HepG2 (cell line): ENCODE results near the gene GSTP1. TPM values are rescaled to one million over a fixed set of nuclear protein-coding genes. Genes with fewer than 3 reads are reported as not detected.
A peak's percentile ranks its signal among the peaks of the same experiment; 100 is the strongest.

Experiments used
- ATAC-seq: fragments of 200-7000 bp; cut with Tn5 transposase; 3 replicates; pipeline ENCODE4 v1.9.1; 2020; ENCODE audit warnings: mild to moderate bottlenecking, moderate library complexity
- BruUV-seq: library from RNA; stranded (reverse); fragments of 400-500 nt; replicated peaks from 2 replicates; lab custom pipeline; 2021; lab: Mats Ljungman, UMichigan
- CTCF ChIA-PET: fragments of 300-600 bp; formaldehyde crosslinking; extraction: SDS; loops from one replicate; lab custom pipeline; 2021; ENCODE audit warnings: low total read pairs, inconsistent platforms, low intra/inter-chr PET ratio; lab: Yijun Ruan, JAX
- POLR2A ChIA-PET: fragments of 350-600 bp; sonication (Branson Sonifier 250); formaldehyde crosslinking; loops from one replicate; lab custom pipeline; 2020; ENCODE audit warnings: antibody characterized with exemption, inconsistent platforms; lab: Yijun Ruan, JAX
- DNase-seq: peaks from one replicate; pipeline ENCODE4 v3.0.0-alpha.2; 2015; ENCODE audit warnings: low spot score
- FAIRE-seq: peaks from 3 replicates; lab custom pipeline; 2011; peaks lifted over from hg19 to GRCh38; lab: Jason Lieb, UNC
- H2AFZ ChIP-seq: one replicate; pipeline ENCODE4 v1.6.1; 2011; ENCODE audit warnings: low read length, inconsistent platforms
- H3K27ac ChIP-seq: fragments of 300-600 bp; 3 replicates; pipeline ENCODE4 v1.8.0; 2011; ENCODE audit warnings: mixed run types, mild to moderate bottlenecking, mixed read lengths, low read length, inconsistent platforms; ENCODE audit not compliant: insufficient read depth; ENCODE audit errors: extremely low read length
- H3K27me3 ChIP-seq, 2 experiments: fragments of 200-600 bp in 1 of 2; 2 replicates in 1 of 2; 3 replicates in 1 of 2; pipeline versions ENCODE4 v1.6.0 to v1.8.0; 2011; ENCODE audit warnings: low read length in 2 of 2, mild to moderate bottlenecking in 2 of 2, moderate library complexity in 2 of 2, inconsistent platforms in 1 of 2; ENCODE audit not compliant: insufficient read depth in 2 of 2, control insufficient read depth in 1 of 2
- H3K36me3 ChIP-seq, 2 experiments: fragments of 200-600 bp in 1 of 2; replicated peaks in 1 of 2; 2 replicates in 1 of 2; 3 replicates in 1 of 2; pipeline versions ENCODE4 v1.5.1 to v1.8.0; 2011; ENCODE audit warnings: low read length in 2 of 2, inconsistent platforms in 1 of 2; ENCODE audit not compliant: insufficient read depth in 2 of 2, control insufficient read depth in 1 of 2
- H3K4me1 ChIP-seq: 2 replicates; pipeline ENCODE4 v1.5.1; 2012; ENCODE audit warnings: low read length, inconsistent platforms; ENCODE audit not compliant: insufficient read depth
- H3K4me2 ChIP-seq: 2 replicates; pipeline ENCODE4 v1.6.0; 2011; ENCODE audit warnings: low read depth, low read length, inconsistent platforms
- H3K4me3 ChIP-seq, 3 experiments: fragments of 200-600 bp in 1 of 3; sonication (generic), shearing (Covaris generic) in 1 of 3; replicated peaks in 1 of 3; 2 replicates each; pipeline ENCODE4 v1.5.1; 2011 to 2016; ENCODE audit warnings: low read length in 3 of 3, inconsistent platforms in 2 of 3, low read depth in 2 of 3, mild to moderate bottlenecking in 2 of 3, control low read depth in 1 of 3, mixed read lengths in 1 of 3; ENCODE audit not compliant: insufficient read depth in 1 of 3
- H3K79me2 ChIP-seq: one replicate; pipeline ENCODE4 v1.6.1; 2011; ENCODE audit warnings: low read length, inconsistent platforms; ENCODE audit not compliant: insufficient read depth
- H3K9ac ChIP-seq: 2 replicates; pipeline ENCODE4 v1.6.0; 2011; ENCODE audit warnings: mild to moderate bottlenecking, low read depth, low read length, inconsistent platforms; ENCODE audit not compliant: insufficient read depth
- H3K9me3 ChIP-seq: 2 replicates; pipeline ENCODE4 v1.5.1; 2012; ENCODE audit warnings: mild to moderate bottlenecking, low read length
- H4K20me1 ChIP-seq: 2 replicates; pipeline ENCODE4 v1.6.0; 2011; ENCODE audit warnings: inconsistent platforms, mild to moderate bottlenecking, low read length, moderate library complexity; ENCODE audit not compliant: insufficient read depth
- AGO2 ChIP-seq: fragments of 200-400 bp; formaldehyde crosslinking; optimal IDR thresholded peaks from 2 replicates; pipeline ENCODE3; 2017; ENCODE audit warnings: mild to moderate bottlenecking, low read depth, low read length, moderate library complexity
- EHMT2 ChIP-seq: fragments of 200-600 bp; sonication (generic); IDR thresholded peaks from 2 replicates; pipeline ENCODE4 v1.7.0; 2017; ENCODE audit warnings: antibody characterized with exemption, low read depth, low read length, borderline replicate concordance
- PCBP1 ChIP-seq: fragments of 200-400 bp; formaldehyde crosslinking; IDR thresholded peaks from 2 replicates; pipeline ENCODE4 v1.6.1; 2017; ENCODE audit warnings: mild to moderate bottlenecking, low read depth, low read length, borderline replicate concordance
- RBAK ChIP-seq: sonication (generic); formaldehyde crosslinking; IDR thresholded peaks from 2 replicates; pipeline ENCODE4 v1.5.1; 2020; ENCODE audit warnings: mild to moderate bottlenecking, missing genetic modification reagents
- RBFOX2 ChIP-seq: fragments of 200-400 bp; formaldehyde crosslinking; IDR thresholded peaks from 2 replicates; pipeline ENCODE4 v1.6.1; 2017; ENCODE audit warnings: low read depth, mild to moderate bottlenecking, low read length
- ZKSCAN8 ChIP-seq: IDR thresholded peaks from 2 replicates; pipeline ENCODE4 v1.6.1; 2016; ENCODE audit warnings: borderline replicate concordance, missing genetic modification reagents, missing compliant biosample characterization
- ZNF225 ChIP-seq: sonication (generic); formaldehyde crosslinking; IDR thresholded peaks from 2 replicates; pipeline ENCODE4 v1.4.0; 2020; ENCODE audit warnings: mild to moderate bottlenecking, missing genetic modification reagents
- ZNF616 ChIP-seq: sonication (generic); formaldehyde crosslinking; IDR thresholded peaks from 2 replicates; pipeline ENCODE4 v1.5.0; 2020; ENCODE audit warnings: low read depth, mild to moderate bottlenecking, missing genetic modification reagents
- WGBS: methylation state at CpG from one replicate; pipeline ENCODE4 v1.1.6; 2017; ENCODE audit warnings: low lambda C conversion rate; 5-methylcytosine and 5-hydroxymethylcytosine counted together
- in situ Hi-C: cut with HindIII; loops from 2 replicates; pipeline ENCODE4 v1.10.0; 2017; ENCODE audit warnings: low pct_unique_long_range_greater_than_20kb; ENCODE audit not compliant: extremely low pct_ligation_motif_present
- intact Hi-C: fragments of 100-400 bp; cut with micrococcal nuclease; formaldehyde crosslinking; loops from one replicate; pipeline ENCODE4 v1.10.0; 2022; ENCODE audit not compliant: unreplicated experiment
- polyA plus RNA-seq, 8 experiments: library from polyadenylated mRNA; depleted of rRNA in 3 of 8; stranded (reverse) in 7 of 8; unstranded in 1 of 8; fragments of >200 nt; fragmentation: Illumina TruSeq in 4 of 8; extraction: Trizol in 4 of 8; gene quantifications; 2 replicates each; pipeline versions ENCODE4 v1.2.1 to v1.2.3, GENCODE V29; 2011 to 2016; ENCODE audit warnings: low read depth in 4 of 8, missing spikeins in 1 of 8, mixed read lengths in 1 of 8; ENCODE audit not compliant: insufficient read depth in 1 of 8
- total RNA-seq, 5 experiments: library from RNA; depleted of rRNA; stranded (reverse); fragments of >200 nt; fragmentation: Illumina TruSeq; extraction: Trizol; gene quantifications; 2 replicates each; pipeline ENCODE4 v1.2.3, GENCODE V29; 2016; ENCODE audit warnings: low read depth in 1 of 5
- TF ChIP-seq, protein P1 (sequence below): IDR thresholded peaks from 2 replicates; pipeline ENCODE4 v1.6.1; 2012; ENCODE audit warnings: inconsistent platforms
- TF ChIP-seq, protein P2 (sequence below): fragments of 450-650 bp; IDR thresholded peaks from 2 replicates; pipeline ENCODE4 v1.6.1; 2017; ENCODE audit warnings: mild to moderate bottlenecking

Gene GSTP1
- total and polyA plus RNA-seq, 2 of the 13 experiments (the other 11 are each of a cell fraction or from before 2014, with no cell fraction given): not detected

GRCh38 chr11:67581469-67581868 is 2.1 kb upstream of the GSTP1 start (continued):
- TF ChIP-seq ZNF225 (no peak), EHMT2 (no peak)

- Histone ChIP-seq H3K9me3 (no peaks in the 10 kb centered on the region), H3K27me3 (peaks cover 2 to 5% of the 10 kb centered on the region in 2 experiments; a peak in 2 of 5 replicates), H3K4me3 (peak overlapping the region in 1 of 3 experiments; percentile 18; a peak in 3 of 6 replicates), H3K4me2 (peak overlapping the region; percentile 69), H3K79me2 (no peaks in the 10 kb centered on the region)
- DNase-seq: no peak
- ATAC-seq: no peak
- no peak for TF ChIP-seq AGO2
- TF ChIP-seq, protein P1, sequence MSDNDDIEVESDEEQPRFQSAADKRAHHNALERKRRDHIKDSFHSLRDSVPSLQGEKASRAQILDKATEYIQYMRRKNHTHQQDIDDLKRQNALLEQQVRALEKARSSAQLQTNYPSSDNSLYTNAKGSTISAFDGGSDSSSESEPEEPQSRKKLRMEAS: 0 out of 2 replicates have a peak, but pooled peaks have one; percentile 1
- TF ChIP-seq, all 625 proteins: peak for 1
- WGBS: 3% methylated on average over 4 of the region's 4 CpGs
- Histone ChIP-seq H2AFZ (no peak overlapping the region), H4K20me1 (no peaks in the 10 kb centered on the region), H3K9ac (no peak overlapping the region), H3K4me1 (peaks cover 46% of the 10 kb centered on the region), H3K36me3 (no peaks in the 10 kb centered on the region), H3K27ac (no peak overlapping the region)
- ChIA-PET CTCF (no interaction called here), POLR2A (interaction anchor here (0.9 kb wide), 1 partner anchor 9 kb away, joined by 3 read pairs; no protein-coding TSS in a partner anchor)
- intact Hi-C loops: no loop called here
- BruUV-seq: no TSS peak
- FAIRE-seq: no peak
- in situ Hi-C loops: no loop called here
Observed at GRCh38 chr11:67582011-67582410, 1.6 kb upstream of the GSTP1 start.

GRCh38 chr11:67584205-67584880 is 731 bp downstream of the GSTP1 start:
- ATAC-seq: no peak
- H3K4me1 ChIP-seq: peaks cover 35% of the 10 kb centered on the region

More at GRCh38 chr11:67584205-67584880, 731 bp downstream of the GSTP1 start:
- ChIA-PET CTCF (no interaction called here), POLR2A (no interaction called here)
- intact Hi-C loops (no loop called here), in situ Hi-C loops (no loop called here)
- Histone ChIP-seq H3K27me3 (peaks cover 0 to 5% of the 10 kb centered on the region in 2 experiments; a peak in 1 of 5 replicates), H3K27ac (no peak overlapping the region), H3K4me3 (no peak overlapping the region), H3K79me2 (no peaks in the 10 kb centered on the region), H3K4me2 (no peak overlapping the region), H2AFZ (no peak overlapping the region), H3K36me3 (no peaks in the 10 kb centered on the region), H4K20me1 (no peaks in the 10 kb centered on the region), H3K9me3 (no peaks in the 10 kb centered on the region), H3K9ac (no peak overlapping the region)
- BruUV-seq: no TSS peak
- WGBS: 78% methylated on average over 23 of the region's 33 CpGs
- FAIRE-seq (no peak), DNase-seq (no peak)
- TF ChIP-seq, protein P2, sequence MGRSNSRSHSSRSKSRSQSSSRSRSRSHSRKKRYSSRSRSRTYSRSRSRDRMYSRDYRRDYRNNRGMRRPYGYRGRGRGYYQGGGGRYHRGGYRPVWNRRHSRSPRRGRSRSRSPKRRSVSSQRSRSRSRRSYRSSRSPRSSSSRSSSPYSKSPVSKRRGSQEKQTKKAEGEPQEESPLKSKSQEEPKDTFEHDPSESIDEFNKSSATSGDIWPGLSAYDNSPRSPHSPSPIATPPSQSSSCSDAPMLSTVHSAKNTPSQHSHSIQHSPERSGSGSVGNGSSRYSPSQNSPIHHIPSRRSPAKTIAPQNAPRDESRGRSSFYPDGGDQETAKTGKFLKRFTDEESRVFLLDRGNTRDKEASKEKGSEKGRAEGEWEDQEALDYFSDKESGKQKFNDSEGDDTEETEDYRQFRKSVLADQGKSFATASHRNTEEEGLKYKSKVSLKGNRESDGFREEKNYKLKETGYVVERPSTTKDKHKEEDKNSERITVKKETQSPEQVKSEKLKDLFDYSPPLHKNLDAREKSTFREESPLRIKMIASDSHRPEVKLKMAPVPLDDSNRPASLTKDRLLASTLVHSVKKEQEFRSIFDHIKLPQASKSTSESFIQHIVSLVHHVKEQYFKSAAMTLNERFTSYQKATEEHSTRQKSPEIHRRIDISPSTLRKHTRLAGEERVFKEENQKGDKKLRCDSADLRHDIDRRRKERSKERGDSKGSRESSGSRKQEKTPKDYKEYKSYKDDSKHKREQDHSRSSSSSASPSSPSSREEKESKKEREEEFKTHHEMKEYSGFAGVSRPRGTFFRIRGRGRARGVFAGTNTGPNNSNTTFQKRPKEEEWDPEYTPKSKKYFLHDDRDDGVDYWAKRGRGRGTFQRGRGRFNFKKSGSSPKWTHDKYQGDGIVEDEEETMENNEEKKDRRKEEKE: no peak
- no peak for TF ChIP-seq RBAK (CRISPR knock-in tag)
- no peak for TF ChIP-seq RBFOX2
- no peak for TF ChIP-seq ZNF616
- 0 out of 2 replicates have a peak, but pooled peaks have one; percentile 28 for TF ChIP-seq PCBP1
- TF ChIP-seq ZKSCAN8 (CRISPR knock-in tag): no peak
